Heart left ventricle (tissue), 16 donors: Measurements from ENCODE around the gene NRF1. TPM values are rescaled to one million over a fixed set of nuclear protein-coding genes. Genes with fewer than 3 reads are reported as not detected.

ENCODE experiments used
- ATAC-seq, 4 donors: fragments of 200-7000 bp; cut with Tn5 transposase; one replicate each; pipeline ENCODE4 v1.9.1; 2020 to 2022; ENCODE audit warnings: moderate library complexity in 4 of 4, mild to moderate bottlenecking in 3 of 4, moderate number of reproducible peaks in 1 of 4
- DNase-seq, 5 donors: peaks; one replicate each; pipeline ENCODE4 v3.0.0-alpha.2; 2020
- H3K27ac ChIP-seq, 12 donors: fragments of 200-600 bp; sonication (generic) in 4 of 12; one replicate each; pipeline versions ENCODE4 v1.5.0 to v1.8.0; 2016 to 2022; ENCODE audit warnings: mild to moderate bottlenecking in 2 of 12
- H3K27me3 ChIP-seq, 9 donors: fragments of 200-600 bp; sonication (generic) in 2 of 9; one replicate each; pipeline versions ENCODE4 v1.5.1 to v1.8.0; 2016 to 2022; ENCODE audit warnings: mild to moderate bottlenecking in 3 of 9
- H3K36me3 ChIP-seq, 9 donors: fragments of 200-600 bp; sonication (generic) in 2 of 9; one replicate each; pipeline versions ENCODE4 v1.5.0 to v1.8.0; 2018 to 2022; ENCODE audit warnings: mild to moderate bottlenecking in 2 of 9
- H3K4me1 ChIP-seq, 12 donors: fragments of 200-600 bp; sonication (generic) in 4 of 12; one replicate each; pipeline versions ENCODE4 v1.5.0 to v1.8.0; 2016 to 2022; ENCODE audit warnings: mild to moderate bottlenecking in 3 of 12
- H3K4me3 ChIP-seq, 12 donors: fragments of 200-600 bp; sonication (generic) in 4 of 12; one replicate each; pipeline versions ENCODE4 v1.5.0 to v1.8.0; 2017 to 2022; ENCODE audit warnings: mild to moderate bottlenecking in 9 of 12, moderate library complexity in 4 of 12
- H3K9me3 ChIP-seq, 12 donors: fragments of 200-600 bp; sonication (generic) in 4 of 12; one replicate each; pipeline versions ENCODE4 v1.5.0 to v1.8.0; 2016 to 2022; ENCODE audit warnings: mild to moderate bottlenecking in 1 of 12
- CTCF ChIP-seq, 12 donors: fragments of 200-600 bp; sonication (generic) in 4 of 12; IDR thresholded peaks; one replicate each; pipeline versions ENCODE4 v1.5.0 to v1.8.0; 2018 to 2022; ENCODE audit warnings: antibody characterized with exemption in 12 of 12, mild to moderate bottlenecking in 5 of 12
- POLR2A ChIP-seq, 2 donors: fragments of 450-650 bp; IDR thresholded peaks; one replicate each; pipeline ENCODE4 v1.6.1; 2017; ENCODE audit warnings: antibody characterized with exemption in 2 of 2, mild to moderate bottlenecking in 2 of 2, moderate library complexity in 2 of 2
- WGBS, 4 donors: extraction: QIAGEN DNeasy Blood & Tissue Kit in 2 of 4; methylation state at CpG; one replicate each; pipeline versions ENCODE4 v1.1.5 to v1.1.7; 2013 to 2018; 5-methylcytosine and 5-hydroxymethylcytosine counted together
- intact Hi-C, 10 donors: fragments of 100-400 bp; cut with DNase I; formaldehyde crosslinking; loops; one replicate each; pipeline versions ENCODE4 v1.11.1 to v1.14.2; 2022
- microRNA counts, 2 donors: library from miRNA; unstranded; fragments of <30 nt; microRNA quantifications; one replicate each; lab custom pipeline; 2016
- microRNA-seq, 4 donors: library from miRNA; unstranded; fragments of <30 nt; microRNA quantifications; one replicate each; pipeline versions ENCODE4 to v1.2.0, GENCODE V29; 2017 to 2020
- polyA plus RNA-seq, 2 donors: library from polyadenylated mRNA; stranded (reverse); fragments of 200-250 nt; gene quantifications; one replicate each; pipeline ENCODE4 v1.2.3, GENCODE V29; 2013
- total RNA-seq, 9 donors: library from RNA; depleted of rRNA in 2 of 9; stranded (reverse); fragments of >200 nt in 2 of 9; fragmentation: NEBNext Ultra II Directional in 3 of 9; extraction: Animal tissue kit (Norgen Biotek cat#: 25700) in 3 of 9; gene quantifications; one replicate each; pipeline versions ENCODE4 v1.1.0 to v1.2.4, GENCODE V29; 2016 to 2023
- donor health status: ischemic (EF 13 %, LVEDD 7.1; RV severe dilation, severe dysfunction).
- donor health status: healthy with polysubstance abuse.
- donor health status: DM: no; HTN: yes; CAD: no.
- donor health status: DM: no; HTN: no; CAD: no.
- donor health status: ischemic (EF 25% LVEDD 6.9; RV normal size, moderate dysfunction).
- donor health status: ischemic (EF 25% LVEDD 5.7; RV mildly dilated, moderate dysfunction).
- donor health status: healthy.
- donor health status: DM: yes; HTN: yes; CAD: no.
- donor health status: ischemic (EF 35%, LVEDD 5.7; RV mildly dilated, moderate dysfunction).
- donor health status: nonischemic (EF 11% LVEDD 7.7; RV severe dilation, severe dysfunction).
- donor health status: DM: yes; HTN: yes; CAD: no.
- donor health status: PGD.
- donor health status: ischemic (EF 29% LVEDD 5.4; RV normal size, mild dysfunction).
- donor health status: nonischemic (EF 23%, LVEDD 6.1; RV moderate dilation, normal function).

Gene NRF1
- total and polyA plus RNA-seq, 11 donors, result 6.2 to 20.7 (median 11.9) TPM

DNA sequence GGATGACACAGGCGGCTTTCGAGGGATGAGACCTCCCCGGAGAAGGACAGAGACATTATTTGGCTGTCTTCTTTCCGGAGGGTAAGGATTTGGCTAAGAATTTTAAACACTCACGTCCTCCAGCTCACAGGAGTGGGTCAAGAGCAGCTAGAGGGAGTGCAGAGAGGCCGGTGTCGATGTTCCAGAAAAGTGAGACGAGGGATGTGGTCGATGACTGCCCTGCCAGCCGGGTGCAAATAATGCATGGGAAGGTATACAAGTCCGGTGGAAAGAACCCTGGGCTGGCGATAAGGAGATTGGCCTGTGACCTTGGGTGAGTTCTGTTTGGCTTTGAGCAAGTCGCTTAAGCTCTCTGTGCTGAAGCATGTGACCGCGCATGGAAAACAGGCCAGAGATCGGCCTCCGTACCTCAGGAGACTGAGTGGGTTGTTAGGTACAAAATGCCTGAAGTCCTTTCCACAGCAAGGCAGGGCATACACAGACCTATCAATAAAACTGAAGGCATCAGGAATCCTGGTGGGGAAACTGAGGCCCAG, 192.1 kb downstream of the NRF1 start:
- 84 to 92% (median 89%) methylated on average over 17 of the region's 17 CpGs for WGBS, 4 donors
- Histone ChIP-seq H3K27me3 (peaks cover 0 to 5% (median 0%) of the 10 kb centered on the region in 9 donors), H3K4me3 (no peak overlapping the region), H3K4me1 (peaks cover 0 to 8% (median 0%) of the 10 kb centered on the region in 12 donors), H3K36me3 (no peaks in the 10 kb centered on the region), H3K27ac (no peak overlapping the region), H3K9me3 (no peaks in the 10 kb centered on the region)
- intact Hi-C loops, result no loop called here
- DNase-seq, result no peak
- TF ChIP-seq CTCF (IDR thresholded peaks at IDR 0.05) (no peak), POLR2A (IDR thresholded peaks at IDR 0.05) (no peak)
- no peak for ATAC-seq

- DNase-seq (no peak), ATAC-seq (no peak)
- WGBS, 4 donors, result 93 to 95% (median 93%) methylated on average over 15 to 22 of the region's 22 CpGs
- TF ChIP-seq POLR2A (IDR thresholded peaks at IDR 0.05), result no peak
- TF ChIP-seq CTCF (IDR thresholded peaks at IDR 0.05), result no peak
- Histone ChIP-seq H3K4me1 (peaks cover 0 to 8% (median 0%) of the 10 kb centered on the region in 12 donors), H3K4me3 (no peak overlapping the region), H3K36me3 (no peaks in the 10 kb centered on the region), H3K27me3 (peaks cover 0 to 5% (median 0%) of the 10 kb centered on the region in 9 donors), H3K9me3 (no peaks in the 10 kb centered on the region), H3K27ac (no peak overlapping the region)
- intact Hi-C loops, result no loop called here
Measured at GRCh38 chr7:129804111-129804889, 192.8 kb downstream of the NRF1 start.

DNA sequence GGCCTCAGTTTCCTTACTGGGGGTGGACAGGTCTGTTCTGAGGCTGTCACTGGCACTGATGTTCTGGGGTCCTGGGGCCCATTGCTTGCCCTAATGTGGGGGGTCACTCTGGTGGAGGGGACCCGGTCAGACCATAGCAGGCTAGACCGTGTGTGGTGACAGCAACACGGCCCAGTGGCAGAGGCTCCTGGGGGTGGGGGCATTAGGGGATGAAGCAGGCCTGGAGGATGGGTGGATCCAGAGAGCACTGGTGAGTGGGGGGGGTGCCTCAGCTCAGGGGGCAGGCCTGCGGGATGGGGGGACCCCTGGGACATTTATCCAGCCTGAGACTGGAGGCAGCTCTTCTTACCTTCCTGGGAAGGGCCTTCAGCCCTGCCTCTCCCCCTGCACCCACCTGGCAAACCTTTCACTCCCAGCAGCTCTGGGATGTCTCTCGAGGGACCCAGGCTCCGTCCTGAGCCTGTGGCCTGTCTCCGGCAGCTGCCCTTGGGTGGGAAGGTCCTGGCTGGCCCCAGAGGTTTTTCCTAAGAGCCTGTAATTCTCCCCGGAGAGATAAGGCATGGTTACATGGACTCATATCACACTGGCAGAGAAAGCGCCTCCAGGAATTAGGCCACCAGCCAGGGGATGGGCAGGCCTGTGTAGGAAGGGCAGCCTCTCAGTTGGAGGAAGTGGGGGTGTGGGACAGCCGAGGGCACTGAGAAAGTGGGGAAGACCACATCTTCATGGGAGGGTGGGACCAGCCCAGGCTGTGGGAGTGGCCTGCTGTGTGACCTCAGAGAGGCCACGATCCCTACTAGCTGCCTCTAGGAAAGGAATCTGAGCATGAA, 193.6 kb downstream of the NRF1 start:
- peaks cover 0 to 8% (median 0%) of the 10 kb centered on the region in 12 donors for H3K4me1 ChIP-seq
- ATAC-seq, result peak; percentile 61 to 90 (median 82)
- no peak overlapping the region for H3K4me3 ChIP-seq
- no peaks in the 10 kb centered on the region for H3K36me3 ChIP-seq
- TF ChIP-seq POLR2A (IDR thresholded peaks at IDR 0.05) (no peak), CTCF (IDR thresholded peaks at IDR 0.05) (no peak)
- 49 to 53% (median 51%) methylated on average over 9 to 11 of the region's 11 CpGs for WGBS, 4 donors
- peak in 3 of 5 donors; percentile 35 to 73 (median 43) for DNase-seq
- H3K9me3 ChIP-seq, result no peaks in the 10 kb centered on the region
- H3K27ac ChIP-seq, result no peak overlapping the region
- intact Hi-C loops, result no loop called here
- no peaks in the 10 kb centered on the region for H3K27me3 ChIP-seq

MicroRNAs within 50 kb of the gene (microRNA counts, 767-probe panel; counts per million panel counts)
- 0 to 71.6 counts per million in 2 donors for microRNA hsa-miR-182-5p (lab: Ali Mortazavi, UCI)
- 0 to 71.6 counts per million in 2 donors for microRNA hsa-miR-183-5p (lab: Ali Mortazavi, UCI)
- 0 to 71.6 counts per million in 2 donors for microRNA hsa-miR-96-5p (lab: Ali Mortazavi, UCI)

Small RNAs within 50 kb of the gene (microRNA-seq; reads per million reads assigned to microRNA genes)
- 27.0 to 78.5 (median 52.0) reads per million in 4 donors for gene MIR182
- gene MIR183, result 9.6 to 31.8 (median 13.7) reads per million in 4 donors
- gene MIR96, result 0.77 to 5.4 (median 1.0) reads per million in 4 donors

Other genes starting within 250 kb of the NRF1 start
- 10 to 100 TPM; 11.4 to 43.7 (median 18.2) TPM for gene STRIP2, start 177.3 kb upstream of the NRF1 start, total RNA-seq
- gene STRIP2, start 177.3 kb upstream of the NRF1 start, polyA plus RNA-seq, result 10 to 100 TPM in 1 of 2 donors, 1 to 10 TPM in 1; 7.6 to 29.3 TPM
- gene SMKR1, start 109.2 kb upstream of the NRF1 start, total RNA-seq, result under 1 TPM in 1 of 9 donors, not detected in 8; 0.25 TPM
- under 1 TPM in 1 of 2 donors, not detected in 1; 0.29 TPM for gene SMKR1, start 109.2 kb upstream of the NRF1 start, polyA plus RNA-seq